H9 (cell line): Measurements from ENCODE around the gene TAF4B. TPM values are rescaled to one million over a fixed set of nuclear protein-coding genes. Genes with fewer than 3 reads are reported as not detected.

Experiments
- DNase-seq: peaks from one replicate; pipeline ENCODE4 v3.0.0-alpha.2; 2017
- H2AFZ ChIP-seq: one replicate; pipeline ENCODE4 v1.6.1; 2013; ENCODE audit warnings: mild to moderate bottlenecking, low read length, control low read depth, moderate library complexity
- H2AK5ac ChIP-seq: 2 replicates; pipeline ENCODE4 v1.6.1; 2013; ENCODE audit warnings: low read length, control low read depth, mixed read lengths; ENCODE audit not compliant: insufficient read length
- H2BK120ac ChIP-seq: one replicate; pipeline ENCODE4 v1.6.1; 2013; ENCODE audit warnings: low read depth, mild to moderate bottlenecking, low read length, control low read depth, inconsistent platforms; ENCODE audit not compliant: poor library complexity, severe bottlenecking
- H2BK12ac ChIP-seq: 2 replicates; pipeline ENCODE4 v1.6.1; 2013; ENCODE audit warnings: low read length, control low read depth, mixed read lengths, low read depth; ENCODE audit not compliant: insufficient read length
- H2BK15ac ChIP-seq: 2 replicates; pipeline ENCODE4 v1.6.1; 2013; ENCODE audit warnings: low read depth, low read length, control low read depth
- H2BK20ac ChIP-seq: one replicate; pipeline ENCODE4 v1.6.1; 2013; ENCODE audit warnings: low read depth, mild to moderate bottlenecking, low read length, control low read depth, inconsistent platforms; ENCODE audit not compliant: poor library complexity, severe bottlenecking
- H2BK5ac ChIP-seq: 2 replicates; pipeline ENCODE4 v1.6.1; 2013; ENCODE audit warnings: low read length, control low read depth, mixed read lengths; ENCODE audit not compliant: insufficient read length
- H3K14ac ChIP-seq: 2 replicates; pipeline ENCODE4 v1.6.1; 2013; ENCODE audit warnings: low read length, control low read depth; ENCODE audit not compliant: insufficient read depth
- H3K18ac ChIP-seq: 2 replicates; pipeline ENCODE4 v1.6.1; 2013; ENCODE audit warnings: low read depth, mild to moderate bottlenecking, mixed read lengths, low read length, control low read depth; ENCODE audit not compliant: insufficient read length
- H3K23ac ChIP-seq: 2 replicates; pipeline ENCODE4 v1.6.1; 2013; ENCODE audit warnings: low read length, control low read depth, mixed read lengths, low read depth; ENCODE audit not compliant: insufficient read length
- H3K23me2 ChIP-seq: 2 replicates; pipeline ENCODE4 v1.6.1; 2013; ENCODE audit warnings: low read depth, mild to moderate bottlenecking, mixed read lengths, low read length, control low read depth; ENCODE audit not compliant: insufficient read length, poor library complexity, severe bottlenecking
- H3K27ac ChIP-seq: 2 replicates; pipeline ENCODE4 v1.5.1; 2013; ENCODE audit warnings: low read length, control low read depth, mixed read lengths, low read depth; ENCODE audit not compliant: insufficient read length
- H3K27me3 ChIP-seq: 2 replicates; pipeline ENCODE4 v1.6.1; 2013; ENCODE audit warnings: low read length, control low read depth, inconsistent platforms; ENCODE audit not compliant: insufficient read depth
- H3K4ac ChIP-seq: 2 replicates; pipeline ENCODE4 v1.6.1; 2013; ENCODE audit warnings: low read depth, mild to moderate bottlenecking, control low read depth, inconsistent platforms, low read length, moderate library complexity
- H3K4me1 ChIP-seq: 2 replicates; pipeline ENCODE4 v1.6.1; 2013; ENCODE audit warnings: low read length, control low read depth, inconsistent platforms; ENCODE audit not compliant: insufficient read depth
- H3K4me2 ChIP-seq: 2 replicates; pipeline ENCODE4 v1.6.1; 2013; ENCODE audit warnings: low read length, control low read depth, mixed read lengths; ENCODE audit not compliant: insufficient read length, insufficient read depth
- H3K56ac ChIP-seq: 2 replicates; pipeline ENCODE4 v1.6.1; 2013; ENCODE audit warnings: low read depth, mild to moderate bottlenecking, mixed read lengths, low read length, control low read depth; ENCODE audit not compliant: insufficient read length
- H3K79me1 ChIP-seq: 2 replicates; pipeline ENCODE4 v1.6.1; 2013; ENCODE audit warnings: low read depth, mild to moderate bottlenecking, moderate library complexity, low read length, control low read depth, inconsistent platforms; ENCODE audit not compliant: insufficient read depth, poor library complexity, severe bottlenecking
- H3K79me2 ChIP-seq: 2 replicates; pipeline ENCODE4 v1.6.1; 2013; ENCODE audit warnings: low read length, control low read depth, inconsistent platforms; ENCODE audit not compliant: insufficient read depth
- H3K9ac ChIP-seq: 2 replicates; pipeline ENCODE4 v1.6.1; 2013; ENCODE audit warnings: low read length, control low read depth, mixed read lengths; ENCODE audit not compliant: insufficient read length; ENCODE audit errors: extremely low read depth
- H3K9me3 ChIP-seq: one replicate; pipeline ENCODE4 v1.6.1; 2013; ENCODE audit warnings: low read depth, low read length, inconsistent platforms; ENCODE audit not compliant: control insufficient read depth
- H3T11ph ChIP-seq: one replicate; pipeline ENCODE4 v1.6.1; 2013; ENCODE audit warnings: mild to moderate bottlenecking, low read length, control low read depth, inconsistent platforms
- H4K20me1 ChIP-seq: one replicate; pipeline ENCODE4 v1.6.1; 2013; ENCODE audit not compliant: control insufficient read depth, insufficient read length, insufficient read depth
- H4K5ac ChIP-seq: 2 replicates; pipeline ENCODE4 v1.6.1; 2013; ENCODE audit warnings: low read depth, mild to moderate bottlenecking, mixed read lengths, low read length, control low read depth; ENCODE audit not compliant: insufficient read length
- H4K8ac ChIP-seq: replicated peaks from 2 replicates; pipeline ENCODE4 v1.6.1; 2013; ENCODE audit warnings: low read length, control low read depth, mixed read lengths, low read depth; ENCODE audit not compliant: insufficient read length
- H4K91ac ChIP-seq: 2 replicates; pipeline ENCODE4 v1.6.1; 2013; ENCODE audit warnings: low read depth, mild to moderate bottlenecking, moderate library complexity, mixed read lengths, low read length, control low read depth; ENCODE audit not compliant: insufficient read length
- H3K27ac Mint-ChIP-seq, 3 experiments: 2 replicates in 2 of 3; 3 replicates in 1 of 3; pipeline ENCODE4 v1.8.0; 2020 to 2021; ENCODE audit warnings: mixed read lengths in 3 of 3, mild to moderate bottlenecking in 1 of 3, moderate library complexity in 1 of 3
- H3K27me3 Mint-ChIP-seq: 2 replicates; pipeline ENCODE4 v1.8.0; 2021; ENCODE audit warnings: low read depth, mild to moderate bottlenecking, moderate library complexity, mixed read lengths
- H3K36me3 Mint-ChIP-seq, 3 experiments: 2 replicates in 2 of 3; 3 replicates in 1 of 3; pipeline ENCODE4 v1.8.0; 2020 to 2021; ENCODE audit warnings: low read depth in 3 of 3, mixed read lengths in 3 of 3; ENCODE audit not compliant: insufficient read depth in 1 of 3
- H3K4me1 Mint-ChIP-seq, 2 experiments: 2 replicates each; pipeline ENCODE4 v1.8.0; 2020; ENCODE audit warnings: mixed read lengths in 2 of 2
- H3K4me3 Mint-ChIP-seq, 2 experiments: 2 replicates in 1 of 2; 3 replicates in 1 of 2; pipeline ENCODE4 v1.8.0; 2020 to 2021; ENCODE audit warnings: mild to moderate bottlenecking in 2 of 2, mixed read lengths in 2 of 2, moderate library complexity in 1 of 2
- H3K9me3 Mint-ChIP-seq, 2 experiments: 2 replicates in 1 of 2; 3 replicates in 1 of 2; pipeline ENCODE4 v1.8.0; 2020; ENCODE audit warnings: mild to moderate bottlenecking in 2 of 2, mixed read lengths in 2 of 2, moderate library complexity in 1 of 2
- WGBS: extraction: QIAGEN DNeasy Blood & Tissue Kit; methylation state at CpG from one replicate; pipeline ENCODE4 v1.1.7; 2013; ENCODE audit warnings: missing lambda C conversion rate, low lambda C conversion rate, mixed read lengths; ENCODE audit not compliant: insufficient read length; ENCODE audit errors: extremely low coverage; 5-methylcytosine and 5-hydroxymethylcytosine counted together
- total RNA-seq: library from RNA; stranded (reverse); gene quantifications from 2 replicates; pipeline ENCODE4 v1.2.1, GENCODE V29; 2021
- TF ChIP-seq, protein P1 (sequence below): fragments of 200-600 bp; sonication (generic); conservative IDR thresholded peaks from 3 replicates; pipeline ENCODE4 v1.8.0; 2021; ENCODE audit warnings: antibody characterized with exemption, mild to moderate bottlenecking

Gene TAF4B
- total RNA-seq, 1 experiment from 2014 or later = 19.8 TPM

GRCh38 chr18:26298107-26298506 is 71.9 kb downstream of the TAF4B start:
- Histone ChIP-seq H4K5ac (no peak overlapping the region), H3K56ac (no peak overlapping the region), H2BK15ac (no peak overlapping the region), H2AFZ (no peak overlapping the region), H3K4me1 (no peaks in the 10 kb centered on the region; the same call in 1 of the 2 replicates), H3K18ac (no peak overlapping the region), H4K8ac (no peak overlapping the region), H4K91ac (no peak overlapping the region), H3K79me2 (no peaks in the 10 kb centered on the region), H3K27me3 (no peaks in the 10 kb centered on the region), H3T11ph (no peak overlapping the region), H2BK12ac (no peak overlapping the region), H3K27ac (no peak overlapping the region), H3K4ac (no peak overlapping the region), H4K20me1 (no peaks in the 10 kb centered on the region), H3K14ac (no peak overlapping the region), H2BK5ac (no peak overlapping the region), H2AK5ac (no peak overlapping the region), H3K9ac (no peak overlapping the region), H3K23ac (no peak overlapping the region), H3K9me3 (no peaks in the 10 kb centered on the region), H3K23me2 (no peaks in the 10 kb centered on the region), H2BK120ac (no peak overlapping the region), H3K4me2 (no peak overlapping the region), H3K79me1 (no peaks in the 10 kb centered on the region), H2BK20ac (no peak overlapping the region)
- Mint-ChIP-seq H3K27me3 (no peaks in the 10 kb centered on the region), H3K27ac (no peak overlapping the region), H3K4me1 (peaks cover 6 to 9% of the 10 kb centered on the region in 2 experiments; a peak in 3 of 4 replicates), H3K9me3 (no peaks in the 10 kb centered on the region; a peak in 1 of 5 replicates), H3K36me3 (peaks cover 4 to 16% (median 5%) of the 10 kb centered on the region in 3 experiments; a peak in 6 of 7 replicates), H3K4me3 (no peak overlapping the region)
- WGBS = no CpG with 5 or more reads among the region's 8 CpGs
- no peak for DNase-seq
- TF ChIP-seq, protein P1, sequence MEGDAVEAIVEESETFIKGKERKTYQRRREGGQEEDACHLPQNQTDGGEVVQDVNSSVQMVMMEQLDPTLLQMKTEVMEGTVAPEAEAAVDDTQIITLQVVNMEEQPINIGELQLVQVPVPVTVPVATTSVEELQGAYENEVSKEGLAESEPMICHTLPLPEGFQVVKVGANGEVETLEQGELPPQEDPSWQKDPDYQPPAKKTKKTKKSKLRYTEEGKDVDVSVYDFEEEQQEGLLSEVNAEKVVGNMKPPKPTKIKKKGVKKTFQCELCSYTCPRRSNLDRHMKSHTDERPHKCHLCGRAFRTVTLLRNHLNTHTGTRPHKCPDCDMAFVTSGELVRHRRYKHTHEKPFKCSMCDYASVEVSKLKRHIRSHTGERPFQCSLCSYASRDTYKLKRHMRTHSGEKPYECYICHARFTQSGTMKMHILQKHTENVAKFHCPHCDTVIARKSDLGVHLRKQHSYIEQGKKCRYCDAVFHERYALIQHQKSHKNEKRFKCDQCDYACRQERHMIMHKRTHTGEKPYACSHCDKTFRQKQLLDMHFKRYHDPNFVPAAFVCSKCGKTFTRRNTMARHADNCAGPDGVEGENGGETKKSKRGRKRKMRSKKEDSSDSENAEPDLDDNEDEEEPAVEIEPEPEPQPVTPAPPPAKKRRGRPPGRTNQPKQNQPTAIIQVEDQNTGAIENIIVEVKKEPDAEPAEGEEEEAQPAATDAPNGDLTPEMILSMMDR = no peak
